ENCODE data around the gene SHC1. TPM values are rescaled to one million over a fixed set of nuclear protein-coding genes. Genes with fewer than 3 reads are reported as not detected.

SHC1 gene
- total and polyA plus RNA-seq, 2 experiments from 2014 or later = 117 to 211 TPM

DNA sequence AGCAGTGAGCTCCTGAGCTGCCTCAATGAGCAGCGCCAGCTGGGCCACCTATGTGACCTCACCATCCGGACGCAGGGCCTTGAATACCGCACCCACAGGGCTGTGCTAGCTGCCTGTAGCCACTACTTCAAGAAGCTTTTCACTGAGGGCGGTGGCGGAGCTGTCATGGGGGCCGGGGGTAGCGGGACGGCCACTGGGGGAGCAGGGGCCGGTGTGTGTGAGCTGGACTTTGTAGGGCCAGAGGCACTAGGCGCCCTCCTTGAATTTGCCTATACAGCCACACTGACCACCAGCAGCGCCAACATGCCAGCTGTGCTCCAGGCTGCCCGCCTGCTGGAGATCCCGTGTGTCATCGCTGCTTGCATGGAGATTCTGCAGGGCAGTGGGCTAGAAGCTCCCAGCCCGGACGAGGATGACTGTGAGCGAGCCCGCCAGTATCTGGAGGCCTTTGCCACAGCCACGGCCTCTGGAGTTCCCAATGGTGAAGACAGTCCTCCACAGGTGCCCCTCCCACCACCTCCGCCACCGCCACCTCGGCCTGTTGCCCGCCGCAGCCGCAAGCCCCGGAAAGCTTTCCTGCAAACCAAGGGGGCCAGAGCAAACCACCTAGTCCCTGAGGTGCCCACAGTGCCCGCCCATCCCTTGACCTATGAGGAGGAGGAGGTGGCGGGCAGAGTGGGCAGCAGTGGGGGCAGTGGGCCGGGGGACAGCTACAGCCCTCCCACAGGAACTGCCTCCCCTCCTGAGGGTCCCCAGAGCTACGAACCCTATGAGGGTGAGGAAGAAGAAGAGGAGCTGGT lies 44.4 kb upstream of the SHC1 start:
- no peak overlapping the region for H3K27ac ChIP-seq (ENCODE audit: low read depth)
- Mint-ChIP-seq H3K27ac (no peak overlapping the region), H3K36me3 (ENCODE audit: low read depth) (peaks cover 34% of the 10 kb centered on the region), H3K9me3 (no peaks in the 10 kb centered on the region), H3K4me3 (no peak overlapping the region), H3K4me1 (peaks cover 61% of the 10 kb centered on the region), H3K27me3 (ENCODE audit: insufficient read depth, low read depth, poor library complexity) (peaks cover 24% of the 10 kb centered on the region)
- no peak for ATAC-seq
- peaks cover 41% of the 10 kb centered on the region for H3K4me1 ChIP-seq (ENCODE audit: insufficient read depth)
- no peak overlapping the region for H2AFZ ChIP-seq
- peaks cover 9% of the 10 kb centered on the region for H3K79me2 ChIP-seq (replicated peaks; ENCODE audit: insufficient read depth)
- no peak for DNase-seq (ENCODE audit: low spot score)
- no peaks in the 10 kb centered on the region for H3K9me2 ChIP-seq (ENCODE audit: insufficient read depth)
- no peaks in the 10 kb centered on the region for H3K27me3 ChIP-seq (ENCODE audit: insufficient read depth)
- H3K4me3 ChIP-seq = no peak overlapping the region
- no peaks in the 10 kb centered on the region for H3K36me3 ChIP-seq (ENCODE audit: insufficient read depth)
- 0 out of 2 replicates have a peak, but pooled peaks cover 3% of the 10 kb centered on the region for H3F3A ChIP-seq (replicated peaks; ENCODE audit: low read depth)
- peaks cover 6% of the 10 kb centered on the region for H4K20me1 ChIP-seq (replicated peaks; ENCODE audit: insufficient read depth)
- TF ChIP-seq ZNF114 (CRISPR knock-in tag; IDR thresholded peaks at IDR 0.05) (no peak), POLR2AphosphoS5 (IDR thresholded peaks at IDR 0.05; ENCODE audit: low read depth) (no peak), NANOG (IDR thresholded peaks at IDR 0.05; ENCODE audit: borderline replicate concordance) (no peak), STAT1 (IDR thresholded peaks at IDR 0.05; ENCODE audit: unreplicated experiment) (no peak), ZNF331 (CRISPR knock-in tag; IDR thresholded peaks at IDR 0.05; ENCODE audit: low read depth) (no peak), CREB1 (CRISPR knock-in tag; IDR thresholded peaks at IDR 0.05; ENCODE audit: low read depth) (no peak), EZH2phosphoT487 (IDR thresholded peaks at IDR 0.05; ENCODE audit: unreplicated experiment) (no peak), EZH2 (IDR thresholded peaks at IDR 0.05; ENCODE audit: low read depth, unreplicated experiment) (no peak), JUNB (IDR thresholded peaks at IDR 0.05; ENCODE audit: unreplicated experiment) (no peak)
- TF ChIP-seq, protein P1, sequence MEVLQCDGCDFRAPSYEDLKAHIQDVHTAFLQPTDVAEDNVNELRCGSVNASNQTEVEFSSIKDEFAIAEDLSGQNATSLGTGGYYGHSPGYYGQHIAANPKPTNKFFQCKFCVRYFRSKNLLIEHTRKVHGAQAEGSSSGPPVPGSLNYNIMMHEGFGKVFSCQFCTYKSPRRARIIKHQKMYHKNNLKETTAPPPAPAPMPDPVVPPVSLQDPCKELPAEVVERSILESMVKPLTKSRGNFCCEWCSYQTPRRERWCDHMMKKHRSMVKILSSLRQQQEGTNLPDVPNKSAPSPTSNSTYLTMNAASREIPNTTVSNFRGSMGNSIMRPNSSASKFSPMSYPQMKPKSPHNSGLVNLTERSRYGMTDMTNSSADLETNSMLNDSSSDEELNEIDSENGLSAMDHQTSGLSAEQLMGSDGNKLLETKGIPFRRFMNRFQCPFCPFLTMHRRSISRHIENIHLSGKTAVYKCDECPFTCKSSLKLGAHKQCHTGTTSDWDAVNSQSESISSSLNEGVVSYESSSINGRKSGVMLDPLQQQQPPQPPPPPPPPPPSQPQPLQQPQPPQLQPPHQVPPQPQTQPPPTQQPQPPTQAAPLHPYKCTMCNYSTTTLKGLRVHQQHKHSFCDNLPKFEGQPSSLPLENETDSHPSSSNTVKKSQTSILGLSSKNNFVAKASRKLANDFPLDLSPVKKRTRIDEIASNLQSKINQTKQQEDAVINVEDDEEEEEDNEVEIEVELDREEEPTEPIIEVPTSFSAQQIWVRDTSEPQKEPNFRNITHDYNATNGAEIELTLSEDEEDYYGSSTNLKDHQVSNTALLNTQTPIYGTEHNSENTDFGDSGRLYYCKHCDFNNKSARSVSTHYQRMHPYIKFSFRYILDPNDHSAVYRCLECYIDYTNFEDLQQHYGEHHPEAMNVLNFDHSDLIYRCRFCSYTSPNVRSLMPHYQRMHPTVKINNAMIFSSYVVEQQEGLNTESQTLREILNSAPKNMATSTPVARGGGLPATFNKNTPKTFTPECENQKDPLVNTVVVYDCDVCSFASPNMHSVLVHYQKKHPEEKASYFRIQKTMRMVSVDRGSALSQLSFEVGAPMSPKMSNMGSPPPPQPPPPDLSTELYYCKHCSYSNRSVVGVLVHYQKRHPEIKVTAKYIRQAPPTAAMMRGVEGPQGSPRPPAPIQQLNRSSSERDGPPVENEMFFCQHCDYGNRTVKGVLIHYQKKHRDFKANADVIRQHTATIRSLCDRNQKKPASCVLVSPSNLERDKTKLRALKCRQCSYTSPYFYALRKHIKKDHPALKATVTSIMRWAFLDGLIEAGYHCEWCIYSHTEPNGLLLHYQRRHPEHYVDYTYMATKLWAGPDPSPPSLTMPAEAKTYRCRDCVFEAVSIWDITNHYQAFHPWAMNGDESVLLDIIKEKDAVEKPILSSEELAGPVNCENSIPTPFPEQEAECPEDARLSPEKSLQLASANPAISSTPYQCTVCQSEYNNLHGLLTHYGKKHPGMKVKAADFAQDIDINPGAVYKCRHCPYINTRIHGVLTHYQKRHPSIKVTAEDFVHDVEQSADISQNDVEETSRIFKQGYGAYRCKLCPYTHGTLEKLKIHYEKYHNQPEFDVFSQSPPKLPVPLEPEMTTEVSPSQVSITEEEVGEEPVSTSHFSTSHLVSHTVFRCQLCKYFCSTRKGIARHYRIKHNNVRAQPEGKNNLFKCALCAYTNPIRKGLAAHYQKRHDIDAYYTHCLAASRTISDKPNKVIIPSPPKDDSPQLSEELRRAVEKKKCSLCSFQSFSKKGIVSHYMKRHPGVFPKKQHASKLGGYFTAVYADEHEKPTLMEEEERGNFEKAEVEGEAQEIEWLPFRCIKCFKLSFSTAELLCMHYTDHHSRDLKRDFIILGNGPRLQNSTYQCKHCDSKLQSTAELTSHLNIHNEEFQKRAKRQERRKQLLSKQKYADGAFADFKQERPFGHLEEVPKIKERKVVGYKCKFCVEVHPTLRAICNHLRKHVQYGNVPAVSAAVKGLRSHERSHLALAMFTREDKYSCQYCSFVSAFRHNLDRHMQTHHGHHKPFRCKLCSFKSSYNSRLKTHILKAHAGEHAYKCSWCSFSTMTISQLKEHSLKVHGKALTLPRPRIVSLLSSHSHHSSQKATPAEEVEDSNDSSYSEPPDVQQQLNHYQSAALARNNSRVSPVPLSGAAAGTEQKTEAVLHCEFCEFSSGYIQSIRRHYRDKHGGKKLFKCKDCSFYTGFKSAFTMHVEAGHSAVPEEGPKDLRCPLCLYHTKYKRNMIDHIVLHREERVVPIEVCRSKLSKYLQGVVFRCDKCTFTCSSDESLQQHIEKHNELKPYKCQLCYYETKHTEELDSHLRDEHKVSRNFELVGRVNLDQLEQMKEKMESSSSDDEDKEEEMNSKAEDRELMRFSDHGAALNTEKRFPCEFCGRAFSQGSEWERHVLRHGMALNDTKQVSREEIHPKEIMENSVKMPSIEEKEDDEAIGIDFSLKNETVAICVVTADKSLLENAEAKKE (CRISPR knock-in tag; IDR thresholded peaks at IDR 0.05) = no peak
- TF ChIP-seq, protein P2, sequence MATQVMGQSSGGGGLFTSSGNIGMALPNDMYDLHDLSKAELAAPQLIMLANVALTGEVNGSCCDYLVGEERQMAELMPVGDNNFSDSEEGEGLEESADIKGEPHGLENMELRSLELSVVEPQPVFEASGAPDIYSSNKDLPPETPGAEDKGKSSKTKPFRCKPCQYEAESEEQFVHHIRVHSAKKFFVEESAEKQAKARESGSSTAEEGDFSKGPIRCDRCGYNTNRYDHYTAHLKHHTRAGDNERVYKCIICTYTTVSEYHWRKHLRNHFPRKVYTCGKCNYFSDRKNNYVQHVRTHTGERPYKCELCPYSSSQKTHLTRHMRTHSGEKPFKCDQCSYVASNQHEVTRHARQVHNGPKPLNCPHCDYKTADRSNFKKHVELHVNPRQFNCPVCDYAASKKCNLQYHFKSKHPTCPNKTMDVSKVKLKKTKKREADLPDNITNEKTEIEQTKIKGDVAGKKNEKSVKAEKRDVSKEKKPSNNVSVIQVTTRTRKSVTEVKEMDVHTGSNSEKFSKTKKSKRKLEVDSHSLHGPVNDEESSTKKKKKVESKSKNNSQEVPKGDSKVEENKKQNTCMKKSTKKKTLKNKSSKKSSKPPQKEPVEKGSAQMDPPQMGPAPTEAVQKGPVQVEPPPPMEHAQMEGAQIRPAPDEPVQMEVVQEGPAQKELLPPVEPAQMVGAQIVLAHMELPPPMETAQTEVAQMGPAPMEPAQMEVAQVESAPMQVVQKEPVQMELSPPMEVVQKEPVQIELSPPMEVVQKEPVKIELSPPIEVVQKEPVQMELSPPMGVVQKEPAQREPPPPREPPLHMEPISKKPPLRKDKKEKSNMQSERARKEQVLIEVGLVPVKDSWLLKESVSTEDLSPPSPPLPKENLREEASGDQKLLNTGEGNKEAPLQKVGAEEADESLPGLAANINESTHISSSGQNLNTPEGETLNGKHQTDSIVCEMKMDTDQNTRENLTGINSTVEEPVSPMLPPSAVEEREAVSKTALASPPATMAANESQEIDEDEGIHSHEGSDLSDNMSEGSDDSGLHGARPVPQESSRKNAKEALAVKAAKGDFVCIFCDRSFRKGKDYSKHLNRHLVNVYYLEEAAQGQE (IDR thresholded peaks at IDR 0.05; ENCODE audit: unreplicated experiment) = no peak
- TF ChIP-seq, protein P3, sequence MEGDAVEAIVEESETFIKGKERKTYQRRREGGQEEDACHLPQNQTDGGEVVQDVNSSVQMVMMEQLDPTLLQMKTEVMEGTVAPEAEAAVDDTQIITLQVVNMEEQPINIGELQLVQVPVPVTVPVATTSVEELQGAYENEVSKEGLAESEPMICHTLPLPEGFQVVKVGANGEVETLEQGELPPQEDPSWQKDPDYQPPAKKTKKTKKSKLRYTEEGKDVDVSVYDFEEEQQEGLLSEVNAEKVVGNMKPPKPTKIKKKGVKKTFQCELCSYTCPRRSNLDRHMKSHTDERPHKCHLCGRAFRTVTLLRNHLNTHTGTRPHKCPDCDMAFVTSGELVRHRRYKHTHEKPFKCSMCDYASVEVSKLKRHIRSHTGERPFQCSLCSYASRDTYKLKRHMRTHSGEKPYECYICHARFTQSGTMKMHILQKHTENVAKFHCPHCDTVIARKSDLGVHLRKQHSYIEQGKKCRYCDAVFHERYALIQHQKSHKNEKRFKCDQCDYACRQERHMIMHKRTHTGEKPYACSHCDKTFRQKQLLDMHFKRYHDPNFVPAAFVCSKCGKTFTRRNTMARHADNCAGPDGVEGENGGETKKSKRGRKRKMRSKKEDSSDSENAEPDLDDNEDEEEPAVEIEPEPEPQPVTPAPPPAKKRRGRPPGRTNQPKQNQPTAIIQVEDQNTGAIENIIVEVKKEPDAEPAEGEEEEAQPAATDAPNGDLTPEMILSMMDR (conservative IDR thresholded peaks at IDR 0.05; ENCODE audit: low read depth in 2 of 2) = no peak
- TF ChIP-seq, protein P4, sequence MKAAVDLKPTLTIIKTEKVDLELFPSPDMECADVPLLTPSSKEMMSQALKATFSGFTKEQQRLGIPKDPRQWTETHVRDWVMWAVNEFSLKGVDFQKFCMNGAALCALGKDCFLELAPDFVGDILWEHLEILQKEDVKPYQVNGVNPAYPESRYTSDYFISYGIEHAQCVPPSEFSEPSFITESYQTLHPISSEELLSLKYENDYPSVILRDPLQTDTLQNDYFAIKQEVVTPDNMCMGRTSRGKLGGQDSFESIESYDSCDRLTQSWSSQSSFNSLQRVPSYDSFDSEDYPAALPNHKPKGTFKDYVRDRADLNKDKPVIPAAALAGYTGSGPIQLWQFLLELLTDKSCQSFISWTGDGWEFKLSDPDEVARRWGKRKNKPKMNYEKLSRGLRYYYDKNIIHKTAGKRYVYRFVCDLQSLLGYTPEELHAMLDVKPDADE (IDR thresholded peaks at IDR 0.05) = no peak
- H3K4me2 ChIP-seq = no peak overlapping the region
